Peyer's patch (tissue), 4 donors: ENCODE measurements around the gene PEAK1.

Source experiments
- POLR2A ChIP-seq, 2 donors: fragments of 450-650 bp; IDR thresholded peaks; one replicate each; pipeline ENCODE4 v1.5.1; 2017; ENCODE audit warnings: antibody characterized with exemption in 2 of 2, mild to moderate bottlenecking in 2 of 2, moderate library complexity in 2 of 2
- TF ChIP-seq, protein P1 (sequence below), 6 experiments: fragments of 450-650 bp in 4 of 6; fragments of 200-600 bp in 2 of 6; sonication (generic) in 1 of 6; IDR thresholded peaks; one replicate each; pipeline ENCODE4 v1.5.1; 2017 to 2019; ENCODE audit warnings: antibody characterized with exemption in 6 of 6, mild to moderate bottlenecking in 3 of 6, moderate library complexity in 1 of 6

DNA sequence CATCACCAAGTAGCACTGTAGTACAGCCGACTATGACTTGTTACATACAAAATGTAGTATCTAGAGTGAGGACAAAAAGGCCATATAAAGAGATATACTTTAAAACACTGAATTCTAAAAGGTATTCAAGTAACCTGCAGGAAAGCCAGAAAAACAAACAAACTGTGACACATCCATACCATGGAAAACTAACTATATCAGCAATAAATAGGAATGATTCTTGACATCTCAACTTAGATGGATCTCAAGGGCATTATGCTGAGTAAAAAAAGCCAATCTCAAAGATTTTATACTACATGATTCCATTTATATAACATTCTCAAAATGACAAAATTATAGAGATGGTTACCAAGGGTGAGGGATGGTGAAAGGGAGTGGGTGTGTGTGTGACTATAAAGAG is 143.0 kb downstream of the PEAK1 start:
- TF ChIP-seq, protein P1, sequence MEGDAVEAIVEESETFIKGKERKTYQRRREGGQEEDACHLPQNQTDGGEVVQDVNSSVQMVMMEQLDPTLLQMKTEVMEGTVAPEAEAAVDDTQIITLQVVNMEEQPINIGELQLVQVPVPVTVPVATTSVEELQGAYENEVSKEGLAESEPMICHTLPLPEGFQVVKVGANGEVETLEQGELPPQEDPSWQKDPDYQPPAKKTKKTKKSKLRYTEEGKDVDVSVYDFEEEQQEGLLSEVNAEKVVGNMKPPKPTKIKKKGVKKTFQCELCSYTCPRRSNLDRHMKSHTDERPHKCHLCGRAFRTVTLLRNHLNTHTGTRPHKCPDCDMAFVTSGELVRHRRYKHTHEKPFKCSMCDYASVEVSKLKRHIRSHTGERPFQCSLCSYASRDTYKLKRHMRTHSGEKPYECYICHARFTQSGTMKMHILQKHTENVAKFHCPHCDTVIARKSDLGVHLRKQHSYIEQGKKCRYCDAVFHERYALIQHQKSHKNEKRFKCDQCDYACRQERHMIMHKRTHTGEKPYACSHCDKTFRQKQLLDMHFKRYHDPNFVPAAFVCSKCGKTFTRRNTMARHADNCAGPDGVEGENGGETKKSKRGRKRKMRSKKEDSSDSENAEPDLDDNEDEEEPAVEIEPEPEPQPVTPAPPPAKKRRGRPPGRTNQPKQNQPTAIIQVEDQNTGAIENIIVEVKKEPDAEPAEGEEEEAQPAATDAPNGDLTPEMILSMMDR (IDR thresholded peaks at IDR 0.05): no peak
- TF ChIP-seq POLR2A (IDR thresholded peaks at IDR 0.05): no peak
